ENCODE results near the gene SNX19.

DNA sequence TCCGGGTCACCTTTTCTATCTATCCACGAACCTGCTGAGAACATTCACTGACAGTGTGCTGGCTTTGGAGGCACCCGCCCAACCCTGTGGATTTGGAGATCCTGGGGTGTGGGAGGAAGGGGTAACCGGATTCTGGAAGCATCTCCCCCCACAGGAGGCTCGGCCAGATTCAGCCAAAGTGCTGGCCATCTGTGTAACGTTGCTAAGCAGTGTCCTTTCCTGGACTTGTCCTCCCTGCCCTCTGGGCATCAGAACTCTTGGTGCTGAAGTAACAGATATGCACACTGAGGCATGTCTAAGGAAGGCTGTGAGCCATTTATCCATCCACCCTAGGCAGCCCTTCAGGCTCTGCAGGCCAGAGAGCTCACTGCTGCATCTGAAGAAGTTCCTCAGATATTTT, 85.7 kb downstream of the SNX19 start:
- TF ChIP-seq REST (IDR thresholded peaks at IDR 0.05; ENCODE audit: insufficient read depth in 1 of 2, low read depth in 2 of 2, low read length in 2 of 2) (no peak), POLR2AphosphoS5 (IDR thresholded peaks at IDR 0.05; ENCODE audit: low read depth, low read length) (no peak), FOXP2 (optimal IDR thresholded peaks at IDR 0.05; ENCODE audit: borderline replicate concordance, extremely low read depth, extremely low read length, insufficient read depth) (no peak), SIN3A (IDR thresholded peaks at IDR 0.05; ENCODE audit: borderline replicate concordance, insufficient read depth, low read length) (no peak), TAF1 (IDR thresholded peaks at IDR 0.05; ENCODE audit: borderline replicate concordance, insufficient read depth, low read length) (no peak)

All from PFSK-1 (cell line).